ENCODE results near the gene SULT1B1.

GRCh38 chr4:69799337-69799736 lies 38.9 kb upstream of the SULT1B1 start:
- no peak for TF ChIP-seq NFYB (IDR thresholded peaks at IDR 0.05; ENCODE audit: insufficient read depth, low read depth, low read length)
- no peak for TF ChIP-seq BRCA1 (IDR thresholded peaks at IDR 0.05; ENCODE audit: low read depth, low read length)
- TF ChIP-seq PML (IDR thresholded peaks at IDR 0.05; ENCODE audit: low read length): no peak
- TF ChIP-seq MXI1 (IDR thresholded peaks at IDR 0.05; ENCODE audit: low read depth, low read length): no peak
- TF ChIP-seq CHD2 (IDR thresholded peaks at IDR 0.05; ENCODE audit: borderline replicate concordance, low read depth, low read length): no peak
- TF ChIP-seq SP1 (IDR thresholded peaks at IDR 0.05; ENCODE audit: low read depth, low read length): no peak
- TF ChIP-seq CTCF (IDR thresholded peaks at IDR 0.05 in 2 of 3, conservative IDR thresholded peaks at IDR 0.05 in 1 of 3; ENCODE audit: control insufficient read depth in 2 of 3, extremely low read depth in 1 of 3, insufficient read depth in 1 of 3, low read depth in 3 of 3, low read length in 3 of 3): no peak
- TF ChIP-seq ZBTB33 (IDR thresholded peaks at IDR 0.05): no peak
- TF ChIP-seq ESRRA (IDR thresholded peaks at IDR 0.05; ENCODE audit: low read length): no peak
